GM12878 (cell line): ENCODE data around the gene HMCN2. TPM values are rescaled to one million over a fixed set of nuclear protein-coding genes. Genes with fewer than 3 reads are reported as not detected.
"Not testable (repeated sequence)": the region's sequence is repeated elsewhere in the genome, so short reads cannot be mapped to it uniquely, and the experiment has no call there.

Source experiments
- ATAC-seq: fragments of 200-7000 bp; cut with Tn5 transposase; 3 replicates; pipeline ENCODE4 v1.9.1; 2020; ENCODE audit warnings: mild to moderate bottlenecking, moderate library complexity
- BruUV-seq: library from RNA; stranded (reverse); fragments of 400-500 nt; replicated peaks from 2 replicates; lab custom pipeline; 2021; lab: Mats Ljungman, UMichigan
- CTCF ChIA-PET: fragments of 300-600 bp; sonication (Branson Sonifier 250); formaldehyde crosslinking; extraction: SDS; loops from one replicate; lab custom pipeline; 2021; ENCODE audit warnings: inconsistent platforms; lab: Yijun Ruan, JAX
- POLR2A ChIA-PET: fragments of 350-600 bp; formaldehyde crosslinking; extraction: SDS; loops from one replicate; lab custom pipeline; 2021; ENCODE audit warnings: inconsistent platforms; lab: Charles Lee
- RAD21 ChIA-PET: fragments of 300-600 bp; sonication (Branson Sonifier 250); formaldehyde crosslinking; loops from one replicate; lab custom pipeline; 2023; ENCODE audit warnings: antibody characterized with exemption; ENCODE audit not compliant: unreplicated experiment; lab: Charles Lee
- SMC1A ChIA-PET: fragments of 300-600 bp; sonication (Branson Sonifier 250); formaldehyde crosslinking; loops from one replicate; lab custom pipeline; 2023; ENCODE audit not compliant: unreplicated experiment, uncharacterized antibody; lab: Charles Lee
- DNase-seq: peaks from one replicate; pipeline ENCODE4 v3.0.0-alpha.2; 2011; ENCODE audit warnings: low read depth, low spot score
- FAIRE-seq: peaks from 3 replicates; lab custom pipeline; 2011; peaks lifted over from hg19 to GRCh38; lab: Jason Lieb, UNC
- H2AFZ ChIP-seq: 2 replicates; pipeline ENCODE4 v1.6.0; 2011; ENCODE audit warnings: low read depth, low read length, control low read depth; ENCODE audit not compliant: control insufficient read depth
- H3K27ac ChIP-seq: 2 replicates; pipeline ENCODE4 v1.5.1; 2011; ENCODE audit warnings: control low read depth; ENCODE audit not compliant: control insufficient read depth, insufficient read depth
- H3K27me3 ChIP-seq, 2 experiments: replicated peaks in 1 of 2; 2 replicates each; pipeline versions ENCODE4 v1.6.0 to v1.6.1; 2011; ENCODE audit warnings: low read length in 1 of 2; ENCODE audit not compliant: control insufficient read depth in 2 of 2, insufficient read depth in 2 of 2
- H3K36me3 ChIP-seq, 2 experiments: 2 replicates each; pipeline ENCODE4 v1.5.1; 2011; ENCODE audit warnings: low read length in 1 of 2; ENCODE audit not compliant: control insufficient read depth in 2 of 2, insufficient read depth in 2 of 2
- H3K4me1 ChIP-seq: 2 replicates; pipeline ENCODE4 v1.6.1; 2011; ENCODE audit warnings: mild to moderate bottlenecking, low read length, moderate library complexity, mixed read lengths; ENCODE audit not compliant: control insufficient read depth, insufficient read depth
- H3K4me2 ChIP-seq: 2 replicates; pipeline ENCODE4 v1.6.0; 2011; ENCODE audit warnings: control low read depth; ENCODE audit not compliant: control insufficient read depth, insufficient read depth
- H3K4me3 ChIP-seq: fragments of 200-600 bp; sonication (generic); 2 replicates; pipeline ENCODE4 v1.5.1; 2016
- H3K79me2 ChIP-seq: 2 replicates; pipeline ENCODE4 v1.6.0; 2011; ENCODE audit warnings: low read length; ENCODE audit not compliant: control insufficient read depth, insufficient read depth
- H3K9ac ChIP-seq: 2 replicates; pipeline ENCODE4 v1.8.0; 2011; ENCODE audit warnings: low read length, control low read depth, mixed read lengths; ENCODE audit not compliant: control insufficient read depth, insufficient read depth
- H3K9me3 ChIP-seq: replicated peaks from 3 replicates; pipeline ENCODE4 v1.5.1; 2011; ENCODE audit warnings: mild to moderate bottlenecking, low read length; ENCODE audit not compliant: control insufficient read depth, insufficient read depth
- H4K20me1 ChIP-seq: 2 replicates; pipeline ENCODE4 v1.6.0; 2011; ENCODE audit not compliant: control insufficient read depth, insufficient read depth
- ATF7 ChIP-seq: fragments of 450-650 bp; IDR thresholded peaks from 2 replicates; pipeline ENCODE4 v1.6.1; 2016; ENCODE audit warnings: low read depth, mild to moderate bottlenecking
- BHLHE40 ChIP-seq, 2 experiments: fragments of 450-650 bp in 1 of 2; IDR thresholded peaks; 2 replicates each; pipeline ENCODE4 v1.6.1; 2011 to 2017; ENCODE audit warnings: low read depth in 2 of 2, borderline replicate concordance in 1 of 2, improper control_type of control experiment in 1 of 2, low read length in 1 of 2, mild to moderate bottlenecking in 1 of 2
- CREB1 ChIP-seq: IDR thresholded peaks from 2 replicates; pipeline ENCODE4 v1.6.1; 2012; ENCODE audit warnings: low read depth, mild to moderate bottlenecking, inconsistent platforms
- RUNX3 ChIP-seq: IDR thresholded peaks from 2 replicates; pipeline ENCODE4 v1.6.1; 2012; ENCODE audit warnings: low read length, inconsistent platforms
- SKIL ChIP-seq: fragments of 450-650 bp; IDR thresholded peaks from 2 replicates; pipeline ENCODE4 v1.6.1; 2017; ENCODE audit warnings: mild to moderate bottlenecking, low read depth, inconsistent platforms; ENCODE audit not compliant: poor library complexity, severe bottlenecking
- SMAD1 ChIP-seq: fragments of 450-650 bp; IDR thresholded peaks from 2 replicates; pipeline ENCODE4 v1.6.1; 2018; ENCODE audit warnings: mild to moderate bottlenecking, low read depth; ENCODE audit not compliant: partially characterized antibody
- SREBF2 ChIP-seq: IDR thresholded peaks from 2 replicates; pipeline ENCODE4 v1.6.1; 2012; ENCODE audit warnings: mild to moderate bottlenecking, low read length
- TCF3 ChIP-seq: IDR thresholded peaks from 2 replicates; pipeline ENCODE4 v1.6.1; 2012; ENCODE audit warnings: low read depth, mild to moderate bottlenecking, low read length, borderline replicate concordance; ENCODE audit not compliant: insufficient read depth
- WGBS: methylation state at CpG from one replicate; pipeline ENCODE4 v1.1.6; 2016; ENCODE audit warnings: low lambda C conversion rate; ENCODE audit not compliant: insufficient replicate concordance, insufficient coverage; ENCODE audit errors: missing lambda C conversion rate; 5-methylcytosine and 5-hydroxymethylcytosine counted together
- in situ Hi-C: fragments of 300-500 bp; cut with MboI; formaldehyde crosslinking; loops from 9 replicates; pipeline ENCODE4 v1.14.3; 2018; ENCODE audit warnings: mixed read lengths
- intact Hi-C: fragments of 100-400 bp; cut with micrococcal nuclease; formaldehyde crosslinking; loops from one replicate; pipeline ENCODE4 v1.14.2; 2022; ENCODE audit not compliant: unreplicated experiment
- polyA plus RNA-seq, 11 experiments: library from polyadenylated mRNA; depleted of rRNA in 4 of 11; unstranded in 6 of 11; stranded (reverse) in 5 of 11; fragments of >200 nt; fragmentation: Nextera tagmentation in 4 of 11; fragmentation: Illumina TruSeq in 1 of 11; extraction: Ambion mirVana in 4 of 11; extraction: Trizol in 1 of 11; gene quantifications; 1 replicate in 1 of 11; 2 replicates in 10 of 11; pipeline versions ENCODE4 v1.2.1 to v1.2.3, GENCODE V29; 2011 to 2016; ENCODE audit warnings: inconsistent platforms in 2 of 11, missing spikeins in 2 of 11, low read depth in 1 of 11
- total RNA-seq, 4 experiments: library from RNA; depleted of rRNA in 3 of 4; stranded (reverse); fragments of >200 nt in 3 of 4; fragmentation: Illumina TruSeq in 1 of 4; extraction: Trizol in 1 of 4; gene quantifications; 2 replicates each; pipeline versions ENCODE4 v1.2.1 to v1.2.3, GENCODE V29; 2013 to 2021

HMCN2 gene
- total and polyA plus RNA-seq, 10 of the 15 experiments (the other 5 are each of a cell fraction or from before 2014, with no cell fraction given), result 0.04 TPM; not detected in 9

- ChIA-PET RAD21 (no interaction called here), POLR2A (interaction anchor here (0.6 kb wide), 1 partner anchor 624 kb away, joined by 10 read pairs; no protein-coding TSS in a partner anchor)
- no peaks in the 10 kb centered on the region for H3K79me2 ChIP-seq
- no peak for FAIRE-seq
- H3K9ac ChIP-seq, result no peak overlapping the region
- no peaks in the 10 kb centered on the region for H4K20me1 ChIP-seq
- no peaks in the 10 kb centered on the region for H3K36me3 ChIP-seq
- TF ChIP-seq SREBF2 (no peak), TCF3 (no peak), CREB1 (no peak), SKIL (no peak), BHLHE40 (IDR thresholded peaks at IDR 0.05; ENCODE audit: borderline replicate concordance in 1 of 2, low read depth in 2 of 2, low read length in 1 of 2) (peak in 1 of 2 experiments; percentile 61; a peak in 1 of 4 replicates), RUNX3 (0 out of 2 replicates have a peak, but pooled peaks have one; percentile 14), SMAD1 (no peak), ATF7 (no peak)
- TF ChIP-seq, all 136 proteins: peak for 2
- WGBS, result 16% methylated on average over 11 of the region's 11 CpGs
- no peaks in the 10 kb centered on the region; a peak in 2 of 4 replicates for H3K27me3 ChIP-seq
- BruUV-seq, result no TSS peak
- SMC1A ChIA-PET, result no interaction called here
- DNase-seq (no peak), ATAC-seq (peak; percentile 55)
- H2AFZ ChIP-seq, result no peak overlapping the region
- no peak overlapping the region for H3K4me3 ChIP-seq
- H3K4me1 ChIP-seq, result no peaks in the 10 kb centered on the region
- CTCF ChIA-PET, result interaction anchor here (0.6 kb wide), 1 partner anchor 494 kb away, joined by 3 read pairs; no protein-coding TSS in a partner anchor
- intact Hi-C loops, result no loop called here
- in situ Hi-C loops, result no loop called here
- H3K4me2 ChIP-seq, result no peak overlapping the region
- no peaks in the 10 kb centered on the region for H3K9me3 ChIP-seq
- no peak overlapping the region for H3K27ac ChIP-seq
Observed at GRCh38 chr9:130276955-130277354, 11.4 kb downstream of the HMCN2 start.

GRCh38 chr9:130277525-130277924, 12.0 kb downstream of the HMCN2 start:
- DNase-seq, H3K36me3 ChIP-seq, H2AFZ ChIP-seq, ATAC-seq, H3K27ac ChIP-seq, H3K79me2 ChIP-seq, H3K4me3 ChIP-seq, POLR2A ChIA-PET, H3K4me2 ChIP-seq, SMC1A ChIA-PET, RAD21 ChIA-PET, in situ Hi-C loops, H3K4me1 ChIP-seq, H3K27me3 ChIP-seq, H4K20me1 ChIP-seq, FAIRE-seq, H3K9ac ChIP-seq, intact Hi-C loops, BruUV-seq, H3K9me3 ChIP-seq: not testable (repeated sequence)
- WGBS, result 100% methylated on average over 1 of the region's 1 CpG
- CTCF ChIA-PET, result interaction anchor here (0.6 kb wide), 1 partner anchor 494 kb away, joined by 3 read pairs; no protein-coding TSS in a partner anchor
